HFF-Myc (cell line): ENCODE measurements around the gene SERPINB6.

Experiments used
- DNase-seq: peaks from one replicate; pipeline ENCODE4 v3.0.0-alpha.2; 2011; ENCODE audit warnings: low read depth; ENCODE audit errors: extremely low read depth
- H3K4me3 ChIP-seq: replicated peaks from 2 replicates; pipeline ENCODE4 v1.5.1; 2011; ENCODE audit warnings: low read depth, mild to moderate bottlenecking, control low read depth, low read length
- TF ChIP-seq, protein P1 (sequence below): IDR thresholded peaks from 2 replicates; pipeline ENCODE4 v1.5.1; 2012; ENCODE audit warnings: mild to moderate bottlenecking, low read depth, low read length, control low read depth; ENCODE audit errors: missing control alignments

SERPINB6 gene

DNA sequence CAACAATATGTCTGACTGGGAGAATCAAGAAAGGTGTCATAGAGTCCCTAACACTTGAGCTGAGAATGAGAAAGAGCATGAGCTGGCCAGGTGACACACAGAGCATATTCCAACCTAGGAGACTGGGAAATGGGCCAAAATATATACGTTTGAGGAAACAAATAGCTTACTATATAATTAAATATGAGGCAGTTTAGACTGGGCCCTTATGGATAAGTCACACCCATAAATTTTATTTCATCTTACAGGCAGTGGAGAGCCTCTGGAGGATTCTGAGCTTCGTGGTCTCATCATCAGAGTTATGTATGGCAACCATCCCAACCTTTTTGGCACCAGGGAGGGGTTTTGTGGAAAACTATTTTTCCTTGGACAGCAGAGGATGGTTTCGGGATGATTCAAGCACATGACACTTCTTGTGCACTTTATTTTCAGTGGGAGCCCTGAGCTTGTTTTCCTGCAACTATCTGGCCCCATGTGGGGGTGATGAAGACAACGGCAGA, 15.4 kb upstream of the SERPINB6 start:
- H3K4me3 ChIP-seq: no peak overlapping the region
- DNase-seq: peak; percentile 57
- TF ChIP-seq, protein P1, sequence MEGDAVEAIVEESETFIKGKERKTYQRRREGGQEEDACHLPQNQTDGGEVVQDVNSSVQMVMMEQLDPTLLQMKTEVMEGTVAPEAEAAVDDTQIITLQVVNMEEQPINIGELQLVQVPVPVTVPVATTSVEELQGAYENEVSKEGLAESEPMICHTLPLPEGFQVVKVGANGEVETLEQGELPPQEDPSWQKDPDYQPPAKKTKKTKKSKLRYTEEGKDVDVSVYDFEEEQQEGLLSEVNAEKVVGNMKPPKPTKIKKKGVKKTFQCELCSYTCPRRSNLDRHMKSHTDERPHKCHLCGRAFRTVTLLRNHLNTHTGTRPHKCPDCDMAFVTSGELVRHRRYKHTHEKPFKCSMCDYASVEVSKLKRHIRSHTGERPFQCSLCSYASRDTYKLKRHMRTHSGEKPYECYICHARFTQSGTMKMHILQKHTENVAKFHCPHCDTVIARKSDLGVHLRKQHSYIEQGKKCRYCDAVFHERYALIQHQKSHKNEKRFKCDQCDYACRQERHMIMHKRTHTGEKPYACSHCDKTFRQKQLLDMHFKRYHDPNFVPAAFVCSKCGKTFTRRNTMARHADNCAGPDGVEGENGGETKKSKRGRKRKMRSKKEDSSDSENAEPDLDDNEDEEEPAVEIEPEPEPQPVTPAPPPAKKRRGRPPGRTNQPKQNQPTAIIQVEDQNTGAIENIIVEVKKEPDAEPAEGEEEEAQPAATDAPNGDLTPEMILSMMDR: no peak

DNA sequence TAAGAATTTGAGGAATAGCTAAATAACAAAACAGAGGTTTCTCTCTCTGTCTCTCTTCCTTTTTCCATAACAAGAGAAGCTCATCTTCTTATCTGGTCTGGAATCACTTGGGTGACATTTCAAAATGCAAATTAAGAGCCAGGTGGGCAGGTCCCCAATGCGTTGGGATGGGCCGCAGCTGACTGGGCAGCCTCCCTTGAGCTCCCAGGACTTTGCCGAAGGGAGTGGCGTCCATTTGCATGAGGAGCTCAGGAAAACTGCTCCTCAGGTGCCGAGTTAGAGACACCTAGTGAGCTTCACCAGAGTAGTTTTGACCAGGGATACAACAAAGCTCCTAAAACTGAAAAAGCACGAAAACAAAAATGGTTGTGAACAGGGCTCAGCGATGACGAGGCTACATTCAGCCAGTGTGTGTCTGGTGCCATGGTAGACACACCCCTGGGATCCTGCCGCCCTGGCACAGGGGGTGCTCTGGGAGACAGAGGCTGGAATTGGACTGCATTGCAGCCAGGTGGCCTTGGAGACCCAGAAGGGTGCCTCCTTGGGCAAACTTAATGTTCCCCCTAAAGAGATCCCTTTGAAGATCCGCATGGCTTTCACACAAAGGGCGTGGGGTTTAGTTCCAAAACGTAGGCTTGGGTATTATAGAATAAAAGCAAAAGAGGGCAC, 13.5 kb upstream of the SERPINB6 start:
- H3K4me3 ChIP-seq: no peak overlapping the region
- TF ChIP-seq, protein P1: no peak
- DNase-seq: no peak

DNA sequence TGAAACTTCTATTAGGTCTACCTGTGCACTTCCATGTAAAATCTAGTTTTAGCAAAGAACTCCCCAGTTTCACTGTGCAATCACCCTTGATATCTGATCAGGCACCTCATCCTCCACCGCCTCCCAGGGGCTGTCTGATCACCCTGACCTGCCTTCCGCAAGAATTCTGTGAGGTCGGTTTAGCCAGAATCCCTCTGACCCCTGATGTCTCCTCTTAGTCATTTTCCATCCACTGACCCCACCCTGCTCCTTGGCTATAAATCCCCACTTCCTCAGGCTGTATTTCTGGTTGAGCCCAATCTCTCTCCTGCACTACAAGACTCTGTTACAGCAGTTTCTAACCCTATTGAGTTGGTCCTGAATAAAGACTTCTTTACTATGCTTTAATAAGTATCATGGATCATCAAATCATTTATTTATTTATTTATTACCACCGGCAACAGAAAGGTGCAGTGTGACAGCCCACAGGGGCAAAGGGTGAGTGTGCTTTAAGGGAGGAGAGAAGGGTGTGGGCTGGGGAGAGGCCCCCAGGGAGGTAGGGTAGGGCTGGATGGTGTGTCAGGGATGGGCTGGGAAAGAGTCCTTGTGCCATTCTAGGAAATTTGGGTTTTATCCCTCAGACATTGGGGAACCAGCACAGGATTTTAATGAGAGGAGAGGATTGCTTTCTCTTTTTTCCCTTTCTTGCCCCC, 11.2 kb upstream of the SERPINB6 start:
- no peak overlapping the region for H3K4me3 ChIP-seq
- DNase-seq: no peak
- TF ChIP-seq, protein P1: no peak

DNA sequence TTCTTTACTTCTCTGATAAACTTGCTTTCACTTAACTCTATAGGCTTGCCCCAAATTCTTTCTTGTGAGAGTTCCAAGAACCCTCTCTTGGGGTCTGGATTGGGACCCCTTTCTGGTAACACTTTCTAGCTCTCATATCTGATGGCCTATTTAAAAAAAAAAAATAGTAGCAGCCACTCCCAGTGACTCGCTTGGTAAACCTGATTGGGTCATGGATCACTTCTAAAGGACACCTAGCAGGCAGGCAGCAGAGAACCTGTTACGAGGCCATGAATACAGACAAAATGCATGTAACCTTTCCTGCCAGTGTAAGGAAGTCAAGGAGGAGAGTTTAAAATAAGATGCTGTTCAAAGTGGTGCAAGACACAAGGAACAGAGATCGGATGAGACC, 9.1 kb upstream of the SERPINB6 start:
- DNase-seq: no peak
- TF ChIP-seq, protein P1: no peak
- no peak overlapping the region for H3K4me3 ChIP-seq

DNA sequence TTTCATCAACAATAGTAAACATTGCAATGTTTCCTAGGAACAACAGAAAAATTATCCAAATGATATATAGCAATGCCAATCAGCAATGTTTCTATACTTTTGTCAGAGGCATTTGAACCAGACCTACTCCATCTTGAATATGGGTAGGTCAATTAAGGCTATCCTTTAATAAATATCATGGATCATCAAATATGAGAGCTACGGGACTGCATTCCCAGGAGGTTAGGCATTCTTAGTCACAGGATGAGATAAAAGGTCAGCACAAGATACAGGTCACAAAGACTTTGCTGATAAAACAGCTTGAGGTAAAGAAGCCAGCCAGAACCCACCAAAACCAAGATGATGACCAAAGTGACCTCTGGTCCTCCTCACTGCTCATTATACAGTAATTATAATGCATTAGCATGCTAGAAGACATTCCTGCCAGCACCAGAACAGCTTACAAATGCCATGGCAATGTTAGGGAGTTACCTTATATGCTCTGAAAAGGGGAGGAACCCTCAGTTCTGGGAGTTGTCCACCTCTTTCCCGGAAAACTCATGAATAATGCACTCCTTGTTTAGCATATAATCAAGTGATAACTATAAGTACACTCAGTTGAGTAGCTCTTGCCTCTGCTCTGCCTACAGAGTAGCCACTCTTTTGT, 8.6 kb upstream of the SERPINB6 start:
- DNase-seq: no peak
- TF ChIP-seq, protein P1: no peak

DNA sequence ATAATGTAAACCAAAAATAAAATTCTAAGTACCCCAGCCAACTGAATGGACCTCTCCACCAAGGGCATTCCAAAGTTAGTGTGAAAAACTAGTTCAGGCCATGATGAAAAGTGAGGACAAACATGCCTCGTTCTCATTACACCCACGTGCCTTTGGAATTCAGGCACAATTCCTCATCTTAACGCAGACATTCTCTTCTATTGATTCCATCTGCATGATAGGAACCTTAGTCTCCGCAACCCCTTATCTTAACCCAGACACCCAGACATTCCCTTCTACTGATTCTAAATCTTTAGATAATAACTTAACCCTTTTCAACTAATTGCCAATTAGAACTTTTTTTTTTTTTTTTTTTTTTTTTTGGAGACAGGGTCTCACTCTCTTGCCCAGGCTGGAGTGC, 7.6 kb upstream of the SERPINB6 start:
- no peak overlapping the region for H3K4me3 ChIP-seq
- no peak for DNase-seq
- TF ChIP-seq, protein P1: no peak

More for the DNA sequence above, 8.6 kb upstream of the SERPINB6 start:
- H3K4me3 ChIP-seq: no peak overlapping the region
